Erythroblast (primary cell): ENCODE data around the gene ERBB2.

Source experiments
- GATA1 ChIP-seq: IDR thresholded peaks from 2 replicates; pipeline ENCODE4 v1.6.1; 2011; ENCODE audit warnings: low read depth, mild to moderate bottlenecking, control low read depth, low read length, moderate library complexity
- POLR2A ChIP-seq: IDR thresholded peaks from 2 replicates; pipeline ENCODE4 v1.6.1; 2011; ENCODE audit warnings: mild to moderate bottlenecking, low read length

- TF ChIP-seq POLR2A (no peak), GATA1 (no peak)
These were observed 37.1 kb upstream of the ERBB2 start for GRCh38 chr17:39662551-39663339.
